GM12874 (cell line): ENCODE results near the gene PARVA.

Experiments
- TF ChIP-seq, protein P1 (sequence below): IDR thresholded peaks from 2 replicates; pipeline ENCODE4 v1.5.1; 2011; ENCODE audit warnings: low read depth, mild to moderate bottlenecking, control low read depth, low read length, moderate library complexity; ENCODE audit not compliant: insufficient read depth

Gene PARVA

DNA sequence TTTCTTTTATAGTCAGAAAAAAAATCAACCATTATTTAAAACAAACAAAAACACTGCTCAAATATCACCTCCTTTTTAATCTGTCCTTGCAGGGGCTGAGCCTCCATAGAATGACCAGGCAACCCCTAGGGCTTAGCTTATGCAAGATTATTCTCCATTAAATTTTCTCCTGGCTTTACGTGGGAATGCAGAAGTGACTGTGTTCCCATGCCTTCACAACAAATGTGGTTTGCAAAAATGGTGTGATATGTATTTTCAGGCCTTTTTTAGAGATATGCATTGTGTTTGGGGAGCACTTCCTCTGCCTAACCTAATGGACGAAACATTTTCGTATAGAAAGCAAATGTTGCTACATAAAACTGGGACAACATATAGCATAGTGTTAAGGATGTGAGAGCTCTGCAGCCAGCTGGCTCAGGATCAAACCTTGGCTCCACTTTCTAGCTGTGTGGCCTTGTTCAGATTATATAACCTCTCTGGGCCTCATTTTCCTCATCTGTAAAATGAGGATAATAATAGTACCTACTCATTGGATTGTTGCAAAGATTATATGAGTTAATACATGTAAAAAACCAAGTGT, 82.6 kb downstream of the PARVA start:
- TF ChIP-seq, protein P1, sequence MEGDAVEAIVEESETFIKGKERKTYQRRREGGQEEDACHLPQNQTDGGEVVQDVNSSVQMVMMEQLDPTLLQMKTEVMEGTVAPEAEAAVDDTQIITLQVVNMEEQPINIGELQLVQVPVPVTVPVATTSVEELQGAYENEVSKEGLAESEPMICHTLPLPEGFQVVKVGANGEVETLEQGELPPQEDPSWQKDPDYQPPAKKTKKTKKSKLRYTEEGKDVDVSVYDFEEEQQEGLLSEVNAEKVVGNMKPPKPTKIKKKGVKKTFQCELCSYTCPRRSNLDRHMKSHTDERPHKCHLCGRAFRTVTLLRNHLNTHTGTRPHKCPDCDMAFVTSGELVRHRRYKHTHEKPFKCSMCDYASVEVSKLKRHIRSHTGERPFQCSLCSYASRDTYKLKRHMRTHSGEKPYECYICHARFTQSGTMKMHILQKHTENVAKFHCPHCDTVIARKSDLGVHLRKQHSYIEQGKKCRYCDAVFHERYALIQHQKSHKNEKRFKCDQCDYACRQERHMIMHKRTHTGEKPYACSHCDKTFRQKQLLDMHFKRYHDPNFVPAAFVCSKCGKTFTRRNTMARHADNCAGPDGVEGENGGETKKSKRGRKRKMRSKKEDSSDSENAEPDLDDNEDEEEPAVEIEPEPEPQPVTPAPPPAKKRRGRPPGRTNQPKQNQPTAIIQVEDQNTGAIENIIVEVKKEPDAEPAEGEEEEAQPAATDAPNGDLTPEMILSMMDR = no peak

DNA sequence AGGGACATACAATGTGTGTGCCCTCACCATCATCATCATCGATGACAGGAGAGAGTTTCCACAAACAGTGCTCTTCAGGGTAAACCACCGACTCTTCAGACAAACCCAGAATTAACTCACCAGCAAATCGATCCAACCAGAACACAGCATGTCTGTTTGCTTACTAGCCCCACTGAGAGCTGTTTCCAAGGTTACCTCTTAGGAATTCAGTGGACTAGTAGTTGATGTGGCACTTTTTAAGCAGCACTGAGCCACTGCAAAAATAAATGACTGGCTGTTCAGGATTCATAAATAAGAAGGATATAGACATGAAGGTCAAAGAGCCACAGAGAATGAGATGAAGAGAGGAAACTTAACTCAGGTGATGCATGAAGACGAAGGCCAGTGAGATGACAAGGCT, 83.1 kb downstream of the PARVA start:
- TF ChIP-seq, protein P1 = no peak

DNA sequence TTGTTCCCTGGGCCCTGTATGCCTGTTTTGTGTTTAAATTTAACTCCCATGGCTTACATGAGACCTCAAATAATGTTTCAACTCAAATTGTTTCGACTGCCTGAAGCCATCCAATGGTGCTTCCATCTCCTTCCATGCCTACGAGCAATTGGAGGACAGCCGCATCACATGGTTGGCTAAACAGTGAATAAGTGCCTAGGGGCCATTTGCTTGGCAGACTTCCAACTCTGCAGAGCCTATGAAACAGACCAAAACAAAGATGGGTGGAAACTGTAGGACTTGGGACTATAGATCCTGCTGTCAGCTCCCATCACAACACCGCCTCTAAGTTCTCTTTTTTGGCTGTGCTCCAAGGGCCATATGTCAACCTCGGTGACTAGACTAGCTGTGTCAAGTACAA, 84.1 kb downstream of the PARVA start:
- TF ChIP-seq, protein P1 = no peak

DNA sequence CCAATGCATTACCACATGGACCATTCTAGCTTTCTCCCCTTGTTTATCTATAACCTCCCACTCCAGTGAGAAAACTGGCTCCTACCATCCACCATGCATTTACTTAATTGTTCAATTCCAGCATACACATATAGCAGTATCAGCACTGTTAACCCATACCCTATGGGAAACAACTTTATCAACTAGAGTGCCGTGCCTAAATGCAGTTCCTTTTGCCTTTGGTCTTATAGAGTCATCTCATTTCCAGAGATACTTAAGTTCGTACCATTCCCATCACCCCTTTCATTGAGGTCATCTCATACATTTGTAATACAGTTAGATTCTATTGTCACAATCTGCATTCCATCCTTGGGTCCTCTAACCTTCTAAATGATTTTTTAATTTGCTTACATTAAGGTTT, 86.9 kb downstream of the PARVA start:
- TF ChIP-seq, protein P1 = no peak

DNA sequence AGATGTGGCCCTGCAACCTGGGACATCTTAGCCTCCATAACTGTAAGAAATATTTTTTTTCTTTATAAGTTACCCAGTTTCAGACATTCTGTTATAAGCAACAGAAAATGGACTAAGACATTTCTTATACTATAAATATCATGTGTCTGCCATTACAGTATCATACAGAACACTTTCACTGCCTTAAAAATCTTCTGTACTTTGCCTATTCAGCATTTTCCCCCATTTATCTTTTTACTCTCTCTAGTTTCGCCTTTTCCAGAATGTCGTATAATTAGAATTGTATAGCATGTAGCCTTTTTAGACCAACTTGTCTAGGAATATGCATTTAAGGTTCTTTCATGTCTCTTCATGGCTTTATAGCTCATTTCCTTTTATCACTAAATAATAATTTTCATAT, 88.0 kb downstream of the PARVA start:
- TF ChIP-seq, protein P1 = no peak

DNA sequence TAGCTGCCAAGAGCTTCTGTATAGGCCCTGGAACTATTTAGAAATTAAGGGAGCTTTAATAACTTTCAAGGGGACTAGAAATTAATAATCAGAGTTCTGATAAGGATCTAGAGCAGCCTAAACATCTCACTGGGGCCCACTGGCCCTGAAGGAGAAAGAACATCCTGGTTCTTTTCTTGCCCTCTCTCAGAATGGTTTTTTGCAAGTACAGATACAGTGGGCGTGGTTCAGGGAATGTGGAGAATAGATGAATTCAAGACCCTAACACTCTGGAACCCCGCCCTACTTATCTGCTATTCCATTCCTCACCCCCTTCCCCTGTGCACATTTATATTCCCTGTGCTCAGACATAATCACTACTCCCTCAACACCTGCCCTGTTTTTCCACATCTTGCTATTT, 90.2 kb downstream of the PARVA start:
- TF ChIP-seq, protein P1 = no peak

DNA sequence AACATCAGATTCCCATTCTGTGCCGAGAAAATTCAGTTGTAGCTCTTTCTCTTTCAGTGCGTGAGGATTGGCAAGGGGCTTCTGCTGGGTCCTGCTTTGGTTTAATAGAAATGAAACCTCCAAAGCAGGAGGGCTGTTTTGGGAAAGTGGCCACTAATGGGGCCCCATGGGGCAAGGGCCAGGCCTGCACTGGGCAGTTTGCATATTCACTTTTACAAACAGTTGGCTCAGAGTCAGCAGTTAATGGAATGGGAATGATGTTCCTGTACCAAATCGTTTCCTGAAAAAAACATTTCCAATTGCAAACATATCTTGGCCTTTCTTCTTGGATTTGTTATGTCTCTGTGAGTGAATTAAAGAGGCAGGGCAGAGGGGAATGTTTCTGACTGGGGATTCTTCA, 92.1 kb downstream of the PARVA start:
- TF ChIP-seq, protein P1 = no peak

DNA sequence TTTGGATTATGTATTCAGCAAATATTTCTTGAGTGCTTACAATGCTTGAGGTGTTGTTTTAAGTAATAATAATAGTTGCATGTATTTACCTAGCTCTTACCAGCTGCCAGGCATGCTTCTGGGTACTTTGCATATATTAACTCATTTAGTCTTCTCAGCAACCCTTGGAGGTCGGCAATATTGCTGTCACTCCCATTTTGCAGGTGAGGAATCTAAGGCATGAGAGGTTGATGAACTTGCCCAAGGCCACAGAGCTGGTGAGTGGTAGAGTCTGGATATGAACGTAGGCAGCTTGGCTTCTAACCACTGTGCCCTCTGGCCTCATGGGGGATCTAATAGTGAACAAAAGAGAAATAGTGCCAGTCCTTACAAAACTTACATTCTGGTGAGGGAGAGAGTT, 92.9 kb downstream of the PARVA start:
- TF ChIP-seq, protein P1 = no peak
